HL-60/S4 (cell line): ENCODE measurements around the gene DCT.

Source experiments
- in situ Hi-C: fragments of 300-500 bp; cut with MboI; formaldehyde crosslinking; loops from 2 replicates; pipeline ENCODE4 v1.14.3; 2022; ENCODE audit warnings: low sequenced_read_pairs

The DCT gene

DNA sequence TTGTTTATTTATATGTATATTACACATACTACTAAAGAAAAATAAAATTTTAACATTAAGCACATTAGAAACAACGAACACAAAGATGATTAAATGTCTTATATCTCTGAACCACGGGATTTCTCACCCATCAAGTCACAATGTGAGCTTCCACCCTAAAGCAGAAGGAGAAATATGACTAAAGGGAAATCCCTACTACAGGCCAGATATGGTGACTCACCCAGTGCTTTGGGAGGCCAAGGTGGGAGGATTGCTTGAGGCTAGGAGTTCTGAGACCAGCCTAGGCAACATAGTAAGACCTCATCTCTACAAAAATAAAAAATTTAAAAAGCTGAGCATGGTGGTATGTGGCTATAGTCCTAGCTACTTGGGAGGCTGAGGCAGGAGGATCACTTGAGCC, 24.6 kb downstream of the DCT start:
- in situ Hi-C loops, result no loop called here

DNA sequence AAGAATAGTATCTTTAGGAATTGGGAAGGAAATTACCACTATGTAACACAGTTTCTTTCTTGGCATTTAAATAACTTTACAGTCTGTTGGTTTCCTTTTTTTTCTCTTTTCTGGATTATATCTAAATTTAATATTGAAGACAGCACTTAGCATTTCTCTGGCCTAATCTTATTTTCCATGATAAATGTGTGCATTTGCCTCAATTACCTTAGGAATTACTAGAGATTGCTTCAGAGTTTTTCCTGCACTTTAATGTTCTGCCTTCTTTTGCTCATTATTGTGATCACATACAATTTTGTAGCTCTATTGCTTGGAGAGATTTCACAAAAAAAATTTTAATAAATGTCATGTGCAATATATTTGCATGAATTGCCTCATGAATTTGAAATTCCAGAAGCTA, 25.1 kb downstream of the DCT start:
- in situ Hi-C loops, result no loop called here

DNA sequence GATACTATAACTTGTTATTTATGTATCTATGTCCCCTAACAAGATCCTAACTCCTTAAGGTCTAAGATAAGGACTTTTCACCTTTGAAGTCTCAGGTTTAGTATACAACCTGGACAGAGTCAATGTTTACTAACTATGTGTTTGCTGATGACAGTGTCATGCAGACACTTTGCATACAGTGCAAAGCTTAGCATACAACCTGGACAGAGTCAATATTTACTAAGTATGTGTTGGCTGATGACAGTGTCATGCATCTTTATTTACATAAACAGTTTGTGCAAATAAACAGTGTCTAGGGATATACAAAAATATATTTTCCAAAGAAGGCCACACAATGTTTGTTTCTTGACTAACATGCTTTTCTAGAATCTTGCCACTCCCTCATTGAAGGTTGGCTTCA, 34.7 kb downstream of the DCT start:
- in situ Hi-C loops, result no loop called here

DNA sequence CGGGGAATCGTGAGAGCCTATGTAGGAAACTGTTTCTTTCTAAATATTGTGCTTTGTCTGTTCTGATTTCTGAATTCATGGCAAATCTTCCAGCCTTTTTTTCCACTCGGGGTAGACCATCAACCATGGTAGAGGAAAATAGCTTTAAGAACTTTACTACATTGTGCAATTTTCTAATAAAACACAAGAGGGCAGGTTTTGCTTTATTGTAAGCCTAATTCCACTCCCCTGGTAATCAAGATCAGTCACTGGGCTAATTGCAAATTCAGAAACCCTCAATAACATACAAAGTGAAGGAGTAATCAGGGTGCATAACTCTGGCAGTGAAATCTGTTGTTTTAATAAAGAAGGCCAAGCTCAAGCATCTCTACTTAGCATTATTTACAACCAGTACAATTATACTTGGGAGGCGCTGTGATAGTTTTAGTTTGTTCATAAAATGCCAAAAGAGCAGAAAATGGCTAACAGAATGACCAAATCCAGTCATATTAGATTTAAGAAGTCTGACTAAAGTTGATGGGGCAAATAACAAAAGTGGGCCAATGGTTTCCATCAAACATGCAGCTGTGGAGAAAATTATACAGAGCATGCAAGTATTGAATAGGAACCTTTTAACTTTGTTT, 43.8 kb downstream of the DCT start:
- in situ Hi-C loops, result loop anchor here (5.0 kb wide), 1 partner anchor 177 kb away; no protein-coding TSS in a partner anchor

DNA sequence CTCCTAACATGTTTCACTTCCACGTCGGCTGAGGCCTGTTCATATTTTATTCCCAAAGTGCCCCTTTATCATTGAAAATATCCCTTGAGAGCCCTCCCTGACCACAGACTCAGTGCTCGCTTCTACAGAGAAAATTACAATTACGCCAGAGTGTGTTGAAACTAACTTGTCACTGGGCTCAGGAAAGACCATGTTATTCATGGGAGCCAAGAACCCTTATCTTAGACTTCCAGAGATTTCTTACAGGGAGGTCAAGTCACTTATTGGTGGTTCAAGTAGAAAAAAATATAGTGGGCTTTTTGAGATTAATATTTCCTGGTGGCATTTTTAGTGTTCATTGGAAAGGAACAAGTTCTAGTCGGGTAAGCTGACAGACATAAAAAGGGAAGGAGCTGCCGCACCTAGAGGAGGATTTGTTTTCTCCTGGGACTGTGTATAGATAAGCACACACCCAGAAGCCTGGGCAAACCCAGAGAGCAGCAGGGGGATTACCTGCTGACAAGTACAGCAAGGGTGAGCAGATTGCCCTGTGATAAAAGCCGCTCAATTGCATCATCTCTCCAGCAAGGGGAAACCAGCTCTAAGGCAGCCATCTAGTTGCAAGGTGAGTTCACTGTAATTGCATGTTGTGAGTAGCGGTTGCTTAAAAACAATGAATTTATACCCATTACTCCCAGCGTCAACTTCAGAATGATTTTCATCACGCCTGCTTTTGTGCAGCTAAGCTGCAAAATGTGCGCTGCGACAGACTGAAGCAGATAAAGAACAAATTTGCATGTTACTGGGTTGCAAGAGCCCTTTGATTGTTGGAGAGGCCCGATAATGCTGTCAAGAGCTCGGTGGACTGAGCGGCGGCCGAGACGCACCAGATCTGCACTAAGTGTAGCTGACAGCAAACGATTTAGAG, 46.2 kb downstream of the DCT start:
- in situ Hi-C loops, result no loop called here

DNA sequence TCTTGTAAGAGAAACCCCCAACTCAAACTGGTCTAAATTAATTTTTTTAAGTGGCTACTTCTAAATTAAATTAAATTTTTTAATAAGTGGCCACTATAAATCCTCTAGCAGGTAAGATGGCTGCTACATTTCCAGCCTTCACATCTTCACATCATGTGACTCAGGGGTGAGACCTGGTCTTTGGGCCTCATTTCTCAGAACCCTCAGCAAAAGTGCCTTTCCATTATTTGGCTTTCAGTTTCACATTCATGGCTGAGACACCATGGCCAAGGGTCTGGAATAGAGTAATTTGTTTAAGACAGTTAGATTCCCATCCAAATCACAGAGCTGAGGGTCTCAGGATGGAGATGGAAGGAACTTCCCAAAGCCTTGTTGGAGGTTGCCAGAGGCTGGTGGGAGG, 47.5 kb downstream of the DCT start:
- in situ Hi-C loops, result no loop called here

DNA sequence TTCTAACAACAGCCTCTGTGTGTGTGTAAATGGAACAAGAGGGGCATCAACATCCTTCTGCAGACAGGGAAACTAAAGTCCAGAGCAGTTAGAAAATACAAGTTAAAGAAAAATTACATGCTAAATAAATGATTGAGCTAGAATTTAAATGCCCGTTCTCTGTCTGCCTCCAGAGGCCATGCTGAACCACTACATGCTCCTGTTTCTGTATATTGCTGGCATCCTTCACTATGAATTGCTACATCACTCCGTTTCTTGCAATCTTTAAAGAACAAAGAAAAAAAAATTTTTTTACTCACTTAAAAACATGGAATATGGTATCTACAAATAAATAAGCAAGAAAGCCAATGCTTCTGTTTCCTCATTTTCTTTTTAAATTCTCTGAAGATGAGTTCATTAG, 47.9 kb downstream of the DCT start:
- in situ Hi-C loops, result no loop called here

DNA sequence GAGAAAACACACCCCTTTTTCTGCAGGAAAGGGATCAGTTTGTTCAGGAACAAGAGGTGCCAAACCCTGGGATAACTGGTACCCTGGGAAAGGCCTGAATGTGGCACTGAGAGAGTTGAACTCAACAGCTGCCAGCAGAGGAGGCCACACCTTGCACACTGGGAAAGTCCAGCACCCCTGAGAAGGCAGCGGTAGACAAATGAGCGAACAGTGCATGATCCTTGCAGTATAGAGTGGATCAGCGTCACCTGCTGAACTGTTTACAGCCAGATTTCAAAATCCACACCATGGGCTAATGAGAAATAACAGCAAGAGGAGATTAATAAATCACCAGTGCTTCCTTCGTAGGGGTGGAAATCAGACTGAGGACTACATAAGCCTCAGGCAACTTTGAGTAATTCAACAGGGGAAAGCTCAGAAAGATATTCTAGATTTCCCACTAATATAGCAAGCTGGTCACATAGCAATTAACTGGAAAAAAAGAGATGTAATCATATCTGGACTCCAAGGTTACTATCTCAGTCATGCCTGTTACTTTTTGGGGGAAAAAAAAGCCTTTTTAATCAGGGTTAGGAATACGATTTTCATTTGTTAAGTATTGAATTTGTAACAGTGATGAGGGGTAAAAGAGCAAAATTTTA, 52.0 kb downstream of the DCT start:
- in situ Hi-C loops, result no loop called here

DNA sequence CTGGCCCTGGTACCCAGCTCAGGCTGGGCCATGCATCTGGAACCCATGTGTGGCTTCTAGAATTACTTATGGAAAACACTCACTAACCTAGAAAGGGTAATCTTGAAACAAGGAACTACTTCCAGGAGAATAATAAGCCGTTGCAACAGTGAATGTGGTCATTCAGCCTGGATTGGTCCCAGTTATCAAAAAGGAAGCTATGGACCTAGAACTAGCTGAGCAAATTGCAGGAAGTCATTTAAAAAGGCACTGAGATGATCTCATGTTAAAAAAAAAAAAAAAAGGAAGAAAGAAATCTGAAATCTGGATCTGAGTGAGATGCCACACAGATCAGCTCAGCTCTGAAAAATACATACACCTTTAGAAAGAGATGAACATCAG, 59.6 kb downstream of the DCT start:
- in situ Hi-C loops, result no loop called here

DNA sequence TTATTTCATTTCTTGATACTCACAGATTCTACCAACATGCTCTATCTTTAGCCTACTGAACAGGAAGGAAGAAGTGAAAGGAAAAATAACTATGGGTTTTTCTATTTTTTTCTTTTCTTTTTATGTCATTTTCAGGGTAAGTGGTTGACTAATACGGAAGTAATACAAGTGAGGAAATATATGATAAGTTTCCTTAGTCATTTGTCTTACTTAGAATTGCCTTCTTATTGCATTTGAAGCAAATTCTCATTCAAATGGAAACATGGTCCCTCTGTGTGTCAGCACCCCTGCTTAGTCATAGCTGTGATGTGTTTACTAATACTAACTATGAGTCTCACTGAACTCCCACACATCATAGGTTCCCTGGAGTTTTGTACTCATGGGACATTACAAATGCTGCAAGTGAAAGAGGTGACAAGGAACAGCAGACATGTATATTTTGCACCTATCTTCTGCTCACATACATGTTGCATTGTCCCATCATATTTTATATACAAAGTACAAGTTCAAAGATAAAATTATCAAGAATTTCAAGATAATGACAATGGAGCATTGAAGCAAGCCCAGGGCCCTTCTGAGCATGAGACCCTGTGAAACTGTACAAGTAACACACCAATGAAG, 60.1 kb downstream of the DCT start:
- in situ Hi-C loops, result no loop called here

DNA sequence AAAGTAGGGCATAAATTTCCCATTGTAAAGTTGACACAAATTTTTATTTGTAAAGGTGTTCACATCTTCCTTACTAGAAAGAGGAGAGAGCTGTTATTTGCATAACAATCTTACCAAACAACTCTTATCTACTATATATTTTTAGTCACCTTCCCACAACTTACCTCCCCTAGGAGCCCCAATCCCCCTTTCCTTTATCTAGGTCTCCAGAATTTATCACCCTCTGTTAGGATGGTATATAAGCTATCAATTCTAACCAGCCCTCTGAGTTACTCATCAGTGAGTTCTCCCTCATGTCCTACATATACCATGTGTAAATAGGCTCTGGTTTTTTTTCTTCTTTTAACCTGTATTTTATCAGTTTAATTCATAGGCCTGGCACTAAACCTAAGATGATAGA, 62.2 kb downstream of the DCT start:
- in situ Hi-C loops, result no loop called here

DNA sequence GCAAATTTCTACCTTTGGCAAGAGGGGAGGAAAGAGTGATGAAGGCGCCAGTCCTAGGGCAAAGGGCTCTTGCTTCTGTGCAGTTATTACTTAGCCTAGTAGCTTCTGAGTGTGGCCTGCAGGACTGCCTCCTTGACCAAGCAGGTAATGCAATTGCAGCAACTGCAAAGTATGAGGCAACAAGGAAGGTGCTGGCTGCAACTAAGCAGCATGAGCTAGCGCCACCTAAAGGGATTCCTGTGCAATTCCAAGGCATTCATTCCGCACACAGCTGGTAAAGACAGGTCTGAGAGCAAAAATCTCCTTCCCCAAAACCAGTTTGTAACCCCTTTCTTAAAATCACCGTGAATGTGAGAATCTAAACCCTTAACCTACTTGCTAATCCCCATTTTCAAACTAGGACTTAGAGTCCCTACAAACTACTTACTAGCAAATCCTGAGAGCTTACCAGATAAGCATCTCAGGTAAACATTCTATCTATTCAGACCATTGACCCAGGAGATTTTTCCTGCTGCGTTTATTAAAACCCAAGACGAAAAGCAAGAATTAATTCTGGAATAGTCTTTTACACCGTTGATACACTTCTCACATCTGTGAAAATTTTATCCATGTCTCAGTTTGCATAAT, 62.9 kb downstream of the DCT start:
- in situ Hi-C loops, result no loop called here

DNA sequence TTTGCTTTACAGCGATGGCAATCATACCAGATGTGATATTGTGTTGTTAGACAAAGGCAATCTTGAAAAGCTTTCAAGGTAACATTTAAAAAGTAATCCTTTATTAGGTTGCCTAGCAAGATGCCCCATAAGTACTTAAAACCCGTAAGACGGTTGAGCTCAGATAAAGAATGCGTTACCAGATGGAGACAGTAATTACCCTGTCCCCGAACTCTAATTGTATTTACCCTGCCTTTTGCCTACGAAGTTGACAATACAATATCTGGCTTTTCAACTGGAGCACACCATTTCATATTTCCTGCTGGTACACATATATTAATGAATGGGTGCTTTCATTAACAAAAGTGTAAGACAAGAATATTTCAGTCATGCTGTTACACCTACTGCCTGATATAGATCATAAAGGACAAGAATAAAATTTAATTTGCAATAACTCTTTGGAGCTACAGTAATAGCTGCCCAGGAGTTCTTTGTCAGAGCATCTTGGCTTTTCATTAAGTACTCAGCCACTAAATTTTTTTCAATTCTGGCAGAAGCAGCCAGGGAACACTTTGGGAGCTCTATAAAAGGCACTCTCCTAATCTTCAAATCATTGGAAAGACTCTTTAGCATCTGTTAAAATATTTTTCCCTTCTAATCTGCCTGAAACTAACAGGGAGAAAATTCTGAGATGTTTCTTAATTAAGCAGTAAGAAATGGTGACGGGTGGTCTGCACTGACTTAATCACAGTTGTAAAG, 63.8 kb downstream of the DCT start:
- in situ Hi-C loops, result no loop called here

DNA sequence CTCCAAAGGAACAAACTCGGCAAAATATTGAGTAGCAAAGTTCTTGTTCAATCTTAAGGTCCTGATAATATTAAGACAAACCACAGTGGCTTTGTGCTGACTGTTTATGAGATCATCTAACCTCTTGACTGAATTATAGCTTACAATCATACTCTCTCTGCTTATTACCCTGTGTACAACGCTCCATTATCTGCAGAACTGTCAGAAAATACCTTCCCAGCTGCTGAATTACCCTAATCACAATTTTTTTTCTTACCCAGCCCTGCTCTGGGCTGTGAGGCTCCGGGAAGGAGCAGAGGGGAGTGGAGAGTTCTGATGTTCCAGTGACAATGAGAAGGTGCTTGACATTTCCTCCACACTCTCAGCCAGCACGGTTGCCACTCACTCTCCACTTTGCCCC, 64.8 kb downstream of the DCT start:
- in situ Hi-C loops, result no loop called here

DNA sequence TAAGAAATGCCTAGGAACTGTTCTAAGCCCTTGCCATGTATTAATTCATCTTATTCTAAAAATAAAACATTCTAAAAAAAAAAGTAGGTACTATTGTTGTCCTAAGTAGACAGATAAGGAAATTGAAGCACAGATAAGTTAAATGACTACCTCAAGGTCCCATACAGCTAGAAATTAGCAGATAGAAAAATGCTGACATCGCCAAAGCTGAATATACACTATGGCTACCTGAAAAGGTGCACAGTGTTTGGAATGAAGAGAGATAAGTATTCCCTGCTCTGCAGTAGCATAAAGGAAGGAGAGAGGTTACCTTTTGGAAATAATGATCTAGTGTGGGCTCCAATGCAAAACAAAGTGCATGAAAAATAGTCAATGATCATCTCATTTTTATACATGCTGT, 65.3 kb downstream of the DCT start:
- in situ Hi-C loops, result no loop called here

DNA sequence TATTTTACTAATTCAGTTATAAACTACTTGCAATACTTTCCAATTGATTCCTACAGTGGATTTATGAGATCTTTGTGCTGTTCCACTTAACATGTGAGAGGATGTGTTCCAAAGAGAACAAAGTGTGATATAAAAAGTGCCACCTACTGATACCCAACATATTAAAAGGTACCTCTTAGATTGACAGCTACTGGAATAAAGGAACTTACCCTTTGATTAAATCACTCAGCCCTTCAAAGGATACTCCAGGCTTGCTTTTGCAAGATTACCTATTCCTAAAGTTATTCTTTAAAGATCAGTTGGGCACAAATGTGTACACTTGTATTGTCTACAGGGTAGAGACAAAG, 65.9 kb downstream of the DCT start:
- in situ Hi-C loops, result no loop called here

DNA sequence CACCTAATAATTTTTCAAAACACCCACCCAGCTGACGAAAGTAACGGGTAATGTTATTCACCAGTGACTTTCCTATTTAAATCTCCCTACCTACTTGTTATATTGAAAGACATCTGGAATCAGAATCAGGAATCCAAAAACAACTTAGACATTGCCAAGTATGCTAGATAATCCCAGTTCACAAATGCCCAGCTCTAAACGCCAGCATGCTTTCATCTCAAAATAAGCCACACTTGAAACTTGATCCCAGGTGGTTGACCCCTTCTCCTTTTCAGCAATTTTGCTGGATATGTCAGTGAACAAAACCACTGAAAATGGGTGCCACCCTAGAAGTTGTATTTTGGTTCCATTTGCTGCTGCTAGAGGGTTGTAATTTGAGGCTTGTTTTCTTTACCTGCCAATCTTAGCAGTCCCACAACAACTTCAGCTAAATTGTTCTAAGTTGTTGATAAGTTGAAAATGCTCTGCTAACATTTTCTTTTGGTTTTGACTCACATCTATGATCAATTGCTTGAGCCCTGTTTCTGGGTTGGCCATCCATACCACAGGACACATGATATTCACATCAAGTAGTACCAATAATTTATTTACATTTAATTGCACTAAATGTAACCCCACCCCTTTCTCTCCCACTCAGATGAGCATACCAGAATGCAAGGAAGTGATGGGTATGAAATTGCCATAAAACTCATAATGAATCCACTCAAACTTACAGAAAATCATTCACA, 66.4 kb downstream of the DCT start:
- in situ Hi-C loops, result no loop called here

DNA sequence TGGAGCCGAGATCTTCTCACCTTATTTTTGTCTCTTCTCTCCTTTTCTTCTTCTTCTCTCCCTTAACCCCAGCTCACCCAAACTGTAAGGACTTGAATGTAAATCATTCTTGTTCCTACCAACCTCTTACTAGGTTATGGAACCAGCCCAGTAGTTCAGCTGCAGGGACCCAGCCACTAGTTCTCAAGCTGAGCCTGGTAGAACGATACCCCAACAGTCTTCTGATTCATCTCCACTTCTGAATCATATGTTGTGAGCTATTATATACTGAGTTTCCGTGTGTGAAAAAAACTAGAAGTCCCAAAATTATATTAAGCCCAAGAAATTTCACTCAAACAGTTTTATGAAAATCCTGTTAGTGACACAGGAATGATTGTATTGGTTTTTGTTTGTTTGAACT, 67.7 kb downstream of the DCT start:
- in situ Hi-C loops, result no loop called here

DNA sequence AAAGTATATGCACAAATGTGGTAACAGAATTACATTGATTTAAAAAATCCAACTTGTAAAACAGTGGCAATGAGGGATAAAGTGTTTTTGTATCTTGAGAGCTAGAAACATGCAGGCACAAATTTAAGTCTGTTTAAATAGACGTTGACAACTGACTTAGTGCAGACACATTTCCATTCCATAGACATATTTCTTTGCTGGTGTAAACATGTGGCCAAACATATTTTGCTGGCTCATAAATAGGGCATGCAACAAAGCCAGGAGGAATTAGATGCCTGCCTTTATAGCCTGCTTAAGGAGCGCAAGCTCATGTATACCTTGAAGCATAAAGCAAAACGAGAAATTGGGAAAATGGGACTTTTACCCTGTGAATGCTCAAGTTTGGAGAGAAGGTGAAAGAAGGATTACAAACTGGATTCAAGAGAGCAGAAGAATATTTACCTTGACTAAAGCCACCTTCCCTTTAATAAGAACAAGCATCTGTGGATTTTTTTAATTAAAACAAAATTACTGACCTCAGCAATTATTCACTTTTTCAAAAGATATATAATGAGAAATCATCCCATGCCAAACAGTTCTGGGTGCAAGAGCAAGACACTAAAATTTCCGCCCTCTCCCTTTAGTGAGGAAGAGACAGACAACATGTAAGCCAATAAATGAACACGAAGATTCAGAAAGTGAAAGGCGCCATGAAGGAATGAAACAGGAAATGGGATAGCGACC, 71.0 kb downstream of the DCT start:
- in situ Hi-C loops, result no loop called here
